ENCODE measurements around the gene GUK1.

GRCh38 chr1:228123505-228123904 is 16.6 kb upstream of the GUK1 start:
- TF ChIP-seq CTCF (IDR thresholded peaks at IDR 0.05) (no peak), EZH2 (IDR thresholded peaks at IDR 0.05) (no peak)
